ENCODE data around the gene KCNJ10. TPM values are rescaled to one million over a fixed set of nuclear protein-coding genes. Genes with fewer than 3 reads are reported as not detected.
A peak's percentile ranks its signal among the peaks of the same experiment; 100 is the strongest.

The KCNJ10 gene
- total and polyA plus RNA-seq, 8 donors, result 0.19 to 1.1 (median 0.78) TPM; not detected in 5

GRCh38 chr1:160103658-160104408, 33.9 kb upstream of the KCNJ10 start:
- TF ChIP-seq POLR2A (IDR thresholded peaks at IDR 0.05) (no peak), EP300 (IDR thresholded peaks at IDR 0.05) (no peak), CTCF (IDR thresholded peaks at IDR 0.05) (no peak), POLR2AphosphoS5 (IDR thresholded peaks at IDR 0.05) (no peak)
- H3K27ac ChIP-seq, result peak overlapping the region in 2 of 5 donors; percentile 19 to 46
- H3K4me3 ChIP-seq, result no peak overlapping the region
- intact Hi-C loops (cut with DNase I; ENCODE audit: low total_unique reads), result loop anchor here (10.0 kb wide), 2 partner anchors 91 to 191 kb away; partner anchors contain the start of gene CASQ1
- no peak for DNase-seq
- H3K27me3 ChIP-seq, result no peaks in the 10 kb centered on the region
- no peaks in the 10 kb centered on the region for H3K36me3 ChIP-seq
- no peaks in the 10 kb centered on the region for H3K9me3 ChIP-seq
- WGBS, 5 donors, result 52 to 66% (median 61%) methylated on average over 6 of the region's 6 CpGs
- peaks cover 7 to 54% (median 36%) of the 10 kb centered on the region in 4 donors for H3K4me1 ChIP-seq

- H3K36me3 ChIP-seq, result no peaks in the 10 kb centered on the region
- no peak for DNase-seq
- no peaks in the 10 kb centered on the region for H3K27me3 ChIP-seq
- WGBS, 5 donors, result 58 to 71% (median 67%) methylated on average over 9 of the region's 9 CpGs
- no peaks in the 10 kb centered on the region for H3K9me3 ChIP-seq
- no peak overlapping the region for H3K4me3 ChIP-seq
- H3K27ac ChIP-seq, result peak overlapping the region in 4 of 5 donors; percentile 33 to 97 (median 76)
- intact Hi-C loops (cut with DNase I; ENCODE audit: low total_unique reads), result loop anchor here (10.0 kb wide), 2 partner anchors 93 to 193 kb away; partner anchors contain the start of gene CASQ1
- TF ChIP-seq CTCF (IDR thresholded peaks at IDR 0.05) (no peak), POLR2A (IDR thresholded peaks at IDR 0.05) (no peak), EP300 (IDR thresholded peaks at IDR 0.05) (no peak), POLR2AphosphoS5 (IDR thresholded peaks at IDR 0.05) (no peak)
- H3K4me1 ChIP-seq, result peaks cover 14 to 66% (median 49%) of the 10 kb centered on the region in 4 donors
Observed at GRCh38 chr1:160101717-160102522, 32.0 kb upstream of the KCNJ10 start.

GRCh38 chr1:160101037-160101716, 31.2 kb upstream of the KCNJ10 start:
- DNase-seq, result peak; percentile 80 to 92
- Histone ChIP-seq H3K4me1 (peaks cover 22 to 73% (median 57%) of the 10 kb centered on the region in 4 donors), H3K4me3 (no peak overlapping the region), H3K27ac (peak overlapping the region in 4 of 5 donors; percentile 33 to 97 (median 76)), H3K36me3 (no peaks in the 10 kb centered on the region), H3K9me3 (no peaks in the 10 kb centered on the region), H3K27me3 (no peaks in the 10 kb centered on the region)
- TF ChIP-seq POLR2A (IDR thresholded peaks at IDR 0.05) (no peak), EP300 (IDR thresholded peaks at IDR 0.05) (no peak), CTCF (IDR thresholded peaks at IDR 0.05) (peak in 6 of 7 experiments; percentile 18 to 96 (median 89)), POLR2AphosphoS5 (IDR thresholded peaks at IDR 0.05) (peak in 2 of 3 donors; percentile 40 to 72)
- intact Hi-C loops (cut with DNase I; ENCODE audit: low total_unique reads), result loop anchor here (10.0 kb wide), 2 partner anchors 94 to 194 kb away; partner anchors contain the start of gene CASQ1
- WGBS, 5 donors, result 20 to 24% (median 22%) methylated on average over 13 of the region's 13 CpGs
